Brain pericyte (primary cell): Measurements from ENCODE around the gene DDTL.
"Not testable (repeated sequence)": the region's sequence is repeated elsewhere in the genome, so short reads cannot be mapped to it uniquely, and the experiment has no call there.

Experiments
- DNase-seq: peaks from one replicate; pipeline ENCODE4 v3.0.0-alpha.2; 2012; ENCODE audit warnings: low read depth, low spot score

Gene DDTL

DNA sequence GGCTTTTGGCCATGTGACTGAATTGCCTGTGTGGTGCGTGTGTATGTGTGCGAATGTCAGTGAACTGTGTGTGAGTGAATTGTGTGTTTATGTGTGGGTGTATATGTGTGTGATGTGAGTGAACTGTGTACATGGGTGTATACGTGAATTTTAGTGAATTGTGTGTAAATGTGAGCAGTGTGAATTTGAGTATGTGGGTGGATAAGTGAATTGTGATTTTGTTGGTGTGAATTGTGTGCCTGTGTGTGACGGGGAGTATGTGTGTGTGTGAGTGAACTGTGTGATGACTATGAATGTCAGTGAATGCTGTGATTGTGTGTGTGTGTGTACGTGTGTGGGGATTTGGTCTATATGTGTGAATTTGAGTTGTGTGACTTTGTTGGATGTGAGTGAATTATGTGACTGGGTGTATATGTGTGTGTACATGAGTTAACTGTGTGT, 3.5 kb downstream of the DDTL start:
- DNase-seq, result no peak

DNA sequence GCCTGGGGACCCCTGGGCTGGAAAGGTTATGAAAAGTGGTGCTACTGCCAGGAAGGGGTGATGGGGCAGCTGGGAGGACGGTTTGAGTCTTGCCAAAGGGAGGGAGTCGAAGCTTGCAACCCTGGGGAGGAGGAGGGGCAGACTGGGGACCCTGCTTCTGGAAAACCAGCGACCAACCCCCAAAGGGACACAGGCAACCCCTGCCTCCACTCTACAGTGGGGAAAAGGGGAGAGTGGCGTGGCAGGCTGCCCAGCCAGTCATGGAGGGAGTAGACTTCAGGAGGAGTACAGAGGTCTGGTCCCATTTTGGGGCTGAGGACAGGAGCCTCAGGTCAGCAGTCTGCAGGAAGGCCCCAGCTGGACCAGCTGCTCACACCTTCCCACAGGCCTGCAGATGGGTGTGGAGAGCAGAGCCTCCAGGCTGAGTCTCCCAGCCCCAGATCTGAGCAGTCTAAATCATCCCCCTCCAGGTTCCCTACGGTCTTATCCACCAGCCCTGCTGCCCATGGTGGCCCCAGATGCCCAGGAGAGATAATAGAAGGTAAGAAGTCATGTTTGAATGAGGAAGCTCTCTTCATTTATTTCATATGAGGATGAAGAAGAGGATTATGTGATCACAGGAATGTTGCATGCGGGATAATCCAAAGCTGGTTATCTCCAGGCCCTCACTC, 4.3 kb downstream of the DDTL start:
- no peak for DNase-seq

DNA sequence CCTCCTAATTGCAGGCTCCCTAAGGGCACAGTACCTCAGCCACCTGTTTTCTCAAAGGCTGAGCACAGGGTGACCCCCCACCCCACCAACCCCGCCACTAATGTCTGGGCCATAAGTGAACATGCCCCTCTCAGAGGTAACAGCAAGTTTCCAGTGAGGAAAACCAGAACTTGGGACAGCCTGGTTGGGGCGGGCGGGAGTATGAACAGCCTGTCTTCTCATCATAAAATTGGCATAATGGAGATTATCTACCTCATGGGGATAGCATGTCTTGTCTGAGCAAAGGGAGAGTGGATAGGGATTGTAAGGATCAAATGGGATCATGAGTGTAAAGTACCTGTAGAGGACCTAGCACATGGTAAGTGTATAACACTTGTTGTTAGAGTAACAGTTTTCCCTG, 5.2 kb downstream of the DDTL start:
- DNase-seq, result not testable (repeated sequence)

DNA sequence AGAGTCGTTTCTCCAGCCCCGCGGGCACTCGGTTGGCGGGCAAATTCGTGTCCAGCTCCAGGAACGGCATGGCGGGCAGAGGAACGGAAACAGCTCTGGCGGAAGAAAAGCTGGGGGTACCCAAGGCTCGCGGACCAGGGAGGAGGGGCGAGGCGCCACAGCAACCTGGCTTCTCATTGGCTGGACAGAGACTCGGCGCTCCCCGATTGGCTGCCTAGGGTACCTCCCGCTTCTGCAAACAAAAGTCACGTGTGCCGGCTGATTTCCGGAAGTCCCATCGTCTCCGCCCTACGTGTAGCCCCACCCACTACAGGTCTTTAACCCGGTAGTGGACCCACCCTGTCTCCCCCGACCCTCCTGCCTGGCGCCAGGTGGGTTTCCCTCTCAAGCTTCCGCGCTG, 7.7 kb downstream of the DDTL start, which contains the start of gene DDT:
Gene DDT, minus strand, starts transcription at position 97 of the 400 bp plus-strand sequence. Its CDS starts 27 bp downstream, at position 70.
- not testable (repeated sequence) for DNase-seq

DNA sequence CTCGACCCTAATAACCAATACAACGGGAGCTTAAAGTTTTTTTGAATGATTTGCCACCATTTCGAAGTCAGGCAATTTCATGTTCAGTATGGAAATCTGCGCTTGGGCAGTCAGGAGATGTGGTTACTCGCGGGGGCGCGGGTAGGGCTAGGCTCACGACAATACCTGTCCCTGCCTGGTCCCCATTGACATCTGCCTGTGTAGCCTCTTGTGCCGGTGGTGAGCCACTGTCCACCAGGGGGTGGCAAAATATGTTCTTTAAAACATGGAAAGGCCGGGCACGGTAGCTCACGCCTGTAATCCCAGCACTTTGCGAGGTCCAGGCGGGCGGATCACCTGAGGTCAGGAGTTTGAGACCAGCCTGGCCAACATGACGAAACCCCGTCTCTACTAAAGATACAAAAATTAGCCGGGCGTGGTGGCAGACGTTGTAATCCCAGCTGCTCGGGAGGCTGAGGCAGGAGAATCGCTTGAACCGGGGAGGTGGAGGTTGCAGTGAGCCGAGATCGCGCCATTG, 8.2 kb downstream of the DDTL start:
- DNase-seq, result not testable (repeated sequence)

DNA sequence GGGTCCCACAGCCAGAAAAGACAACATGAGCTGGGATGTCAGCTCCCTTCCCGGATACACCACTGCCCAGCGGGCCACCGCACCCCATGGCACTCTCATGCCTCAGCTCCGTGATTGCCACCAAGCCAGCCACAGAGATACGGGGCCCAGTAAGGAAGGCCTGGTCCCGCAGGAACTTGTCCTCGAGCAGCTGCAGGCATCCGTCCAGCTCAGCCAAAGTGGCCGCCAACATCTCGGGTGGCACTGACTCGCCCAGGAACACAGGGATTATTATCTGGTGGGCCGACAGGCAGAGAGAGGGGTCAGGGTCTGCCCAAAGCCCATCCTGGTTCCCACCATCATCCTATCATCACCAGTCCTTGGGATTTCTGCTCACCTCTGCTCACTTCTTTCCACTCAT, 10.6 kb downstream of the DDTL start:
- not testable (repeated sequence) for DNase-seq

DNA sequence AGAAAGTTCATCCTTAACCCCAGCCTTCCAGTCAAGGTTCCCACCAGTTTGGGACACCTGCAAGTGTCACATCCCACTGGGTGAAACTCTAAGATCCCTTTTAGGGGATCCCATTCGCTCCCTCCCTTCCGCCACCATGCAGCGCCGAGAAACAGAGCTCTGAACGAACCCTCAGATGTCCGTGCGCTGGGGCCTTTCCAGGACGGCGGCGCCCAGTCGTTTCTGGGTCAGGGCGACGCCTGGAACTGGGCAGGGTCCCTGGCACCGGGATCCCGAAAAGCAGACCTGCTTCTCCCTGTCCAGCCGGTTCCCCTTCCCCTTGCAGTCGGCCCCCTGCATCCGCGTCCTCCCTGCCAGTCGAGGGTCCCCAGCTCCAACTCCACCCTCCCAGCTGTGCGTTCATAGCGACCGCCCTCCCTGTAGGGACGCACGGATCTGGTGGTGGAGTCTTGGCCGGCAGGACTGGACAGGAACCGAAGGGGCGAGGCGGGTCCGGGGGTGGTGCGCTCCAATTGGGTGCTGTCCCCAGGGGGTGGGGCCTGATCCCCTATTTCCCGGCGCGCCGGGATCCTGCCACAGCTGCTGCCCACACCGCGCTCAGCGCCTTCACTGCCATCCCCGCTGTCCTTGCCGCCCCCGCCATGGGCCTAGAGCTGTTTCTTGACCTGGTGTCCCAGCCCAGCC, 13.0 kb downstream of the DDTL start, which contains the start of gene GSTT2:
Gene GSTT2, plus strand, starts transcription at position 578 of the 684 bp plus-strand sequence.
- DNase-seq, result not testable (repeated sequence)

DNA sequence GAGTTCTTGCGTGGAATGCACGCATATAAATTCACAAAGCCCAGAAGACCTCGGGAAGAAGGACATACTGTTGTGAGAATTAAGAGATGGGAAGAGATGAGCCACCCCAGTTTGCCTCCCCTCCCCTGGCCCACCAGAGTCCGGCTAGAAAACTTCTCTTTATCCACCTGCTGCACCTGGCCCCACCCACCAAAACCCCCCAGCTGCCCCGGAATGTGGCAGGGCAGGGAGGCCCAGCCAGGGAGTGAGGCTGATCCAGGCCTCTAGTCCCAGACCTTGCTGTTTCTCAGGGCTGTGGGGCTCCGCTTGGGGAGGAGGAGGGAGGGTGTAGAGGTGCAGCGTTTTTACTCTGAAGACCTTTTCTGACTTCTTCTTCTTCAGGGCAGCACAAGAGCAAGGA, 13.9 kb downstream of the DDTL start:
- DNase-seq, result not testable (repeated sequence)

DNA sequence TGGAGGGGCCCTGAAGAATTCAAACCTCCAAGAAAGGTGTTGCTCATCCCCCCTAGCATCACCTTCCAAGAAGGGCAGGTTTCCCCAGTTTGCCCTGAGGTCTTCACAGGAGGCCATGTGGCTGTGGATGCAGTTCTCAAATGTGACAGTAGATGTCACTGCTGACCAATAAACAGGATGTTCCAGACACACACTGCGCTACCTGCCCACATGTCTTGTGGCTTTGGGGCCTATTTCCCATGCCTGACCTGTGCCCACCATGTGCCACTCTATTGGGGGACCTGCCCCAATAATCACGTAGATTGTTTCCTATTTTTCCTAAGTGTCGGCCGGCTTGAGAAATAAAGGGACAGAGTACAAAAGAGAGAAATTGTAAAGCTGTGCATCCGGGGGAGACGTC, 17.7 kb downstream of the DDTL start:
- no peak for DNase-seq

DNA sequence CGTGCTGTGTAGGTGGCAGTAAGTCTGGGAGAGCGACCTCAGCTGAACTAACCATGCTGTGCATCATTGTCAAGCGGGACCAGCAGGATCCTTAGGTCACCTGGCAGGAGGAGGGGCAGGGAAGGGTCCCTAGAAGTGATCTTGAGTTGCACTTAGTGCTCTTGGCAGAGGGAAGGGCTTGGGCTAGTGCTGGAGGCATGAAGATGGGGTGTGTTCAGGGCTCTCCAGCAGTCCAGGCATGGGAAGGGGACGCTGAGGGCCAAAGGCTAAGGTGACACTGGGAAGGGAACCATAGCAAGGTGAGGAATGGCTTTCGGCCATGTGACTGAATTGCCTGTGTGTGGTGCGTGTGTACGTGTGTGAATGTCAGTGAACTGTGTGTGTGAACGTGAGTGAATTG, 19.4 kb downstream of the DDTL start:
- DNase-seq, result not testable (repeated sequence)

DNA sequence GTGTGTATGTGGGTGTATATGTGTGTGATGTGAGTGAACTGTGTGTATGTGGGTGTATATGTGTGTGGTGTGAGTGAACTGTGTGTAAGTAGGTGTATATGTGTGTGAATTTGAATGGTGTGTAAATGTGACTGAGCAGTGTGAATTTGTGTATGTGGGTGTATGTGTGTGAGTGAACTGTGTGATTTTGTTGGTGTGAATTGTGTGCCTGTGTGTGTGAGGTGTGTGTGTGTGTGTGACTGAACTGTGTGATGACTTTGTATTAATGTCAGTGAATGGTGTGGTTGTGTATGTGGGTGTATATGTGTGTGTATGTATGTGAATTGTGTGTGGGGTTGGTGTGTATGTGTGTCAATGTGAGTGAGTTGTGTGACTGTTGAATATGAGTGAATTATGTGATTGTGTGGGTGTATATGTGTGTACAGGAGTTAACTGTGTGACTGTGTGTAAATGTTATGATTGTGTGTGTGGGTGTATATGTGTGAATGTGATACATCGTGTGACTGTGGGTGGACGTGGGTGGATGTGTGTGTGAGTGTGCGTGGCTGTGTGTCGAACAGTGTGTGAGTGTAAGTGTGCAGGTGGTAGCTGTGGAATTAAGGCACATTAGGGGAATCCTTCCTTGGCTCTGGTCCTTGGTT, 20.0 kb downstream of the DDTL start:
- not testable (repeated sequence) for DNase-seq

DNA sequence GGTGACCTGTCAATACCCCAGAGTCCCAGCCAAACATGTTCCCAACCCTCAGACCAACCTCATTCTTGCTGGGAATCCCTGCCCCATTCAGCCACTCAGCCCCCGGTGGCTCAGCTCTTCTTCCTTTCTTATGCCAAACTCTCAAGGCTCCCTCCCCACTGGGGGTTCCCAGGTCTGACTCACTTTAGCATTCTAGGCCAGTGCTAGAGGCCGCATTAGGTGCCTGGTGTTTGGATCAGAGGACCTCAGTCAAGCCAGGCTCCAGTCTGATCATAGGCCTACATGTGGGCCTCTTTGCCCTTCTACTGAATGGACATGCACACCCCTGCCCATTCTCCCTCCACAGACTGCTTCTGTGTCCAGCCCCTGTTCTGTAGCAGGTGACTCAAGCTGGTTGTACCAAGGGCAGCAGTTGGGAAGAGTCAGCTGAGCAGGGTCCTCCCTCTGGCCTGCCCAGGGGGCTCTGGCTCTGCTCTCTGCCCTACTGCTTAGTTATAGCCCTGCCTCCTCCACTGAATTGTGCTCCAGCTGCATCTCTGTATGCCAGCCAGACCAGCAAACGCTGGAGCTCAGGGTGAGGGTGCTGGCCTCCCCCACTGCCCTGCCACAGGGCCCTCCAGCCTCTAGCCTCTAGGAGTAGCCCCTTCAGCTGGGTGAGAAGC, 23.0 kb downstream of the DDTL start:
- not testable (repeated sequence) for DNase-seq

DNA sequence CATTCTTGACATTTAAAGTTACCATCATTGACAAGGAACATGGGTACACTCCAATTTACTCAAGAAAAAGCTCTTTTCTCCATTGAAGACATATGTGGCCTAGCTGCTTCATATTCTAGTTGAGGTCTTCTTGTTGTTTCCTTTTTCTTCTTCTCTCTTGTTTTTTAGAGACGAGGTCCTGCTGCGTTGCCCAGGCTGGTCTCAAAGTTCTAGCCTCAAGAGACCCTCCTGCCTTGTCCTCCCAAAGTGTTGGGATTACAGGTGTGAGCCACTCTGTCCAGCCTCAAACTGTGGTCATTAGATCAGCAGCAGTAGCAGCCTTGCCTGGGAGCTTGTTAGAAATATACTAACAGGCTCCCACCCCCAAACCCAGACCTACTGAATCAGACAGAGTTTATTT, 26.4 kb downstream of the DDTL start:
- not testable (repeated sequence) for DNase-seq

DNA sequence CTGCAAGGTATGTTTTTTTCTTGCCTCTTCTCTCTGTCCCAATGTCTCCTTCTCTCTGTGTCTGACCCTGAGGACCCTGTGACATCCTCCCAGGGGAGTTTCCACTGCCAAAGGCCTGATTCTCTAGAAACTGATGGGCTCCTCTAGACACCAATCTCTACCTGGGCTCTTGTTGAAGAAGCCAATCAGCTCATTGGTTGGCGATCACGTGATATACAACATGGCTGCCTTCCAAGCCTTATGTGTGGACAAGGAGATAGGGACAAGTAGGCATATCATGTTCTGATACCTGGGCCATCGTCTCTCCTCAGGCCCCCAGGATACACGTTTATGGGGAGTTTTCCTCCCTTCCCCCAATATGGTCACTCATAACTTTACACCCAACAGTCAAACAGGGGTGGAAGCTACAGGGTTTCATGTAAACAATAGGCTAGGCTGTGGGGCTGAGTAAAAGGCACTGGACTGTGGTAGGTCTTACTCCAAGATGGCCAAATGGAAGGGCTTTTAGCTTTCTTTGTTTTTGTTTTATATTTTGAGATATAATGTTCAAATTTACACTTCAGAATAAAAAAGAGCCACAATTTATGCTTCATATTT, 27.0 kb downstream of the DDTL start:
- not testable (repeated sequence) for DNase-seq

DNA sequence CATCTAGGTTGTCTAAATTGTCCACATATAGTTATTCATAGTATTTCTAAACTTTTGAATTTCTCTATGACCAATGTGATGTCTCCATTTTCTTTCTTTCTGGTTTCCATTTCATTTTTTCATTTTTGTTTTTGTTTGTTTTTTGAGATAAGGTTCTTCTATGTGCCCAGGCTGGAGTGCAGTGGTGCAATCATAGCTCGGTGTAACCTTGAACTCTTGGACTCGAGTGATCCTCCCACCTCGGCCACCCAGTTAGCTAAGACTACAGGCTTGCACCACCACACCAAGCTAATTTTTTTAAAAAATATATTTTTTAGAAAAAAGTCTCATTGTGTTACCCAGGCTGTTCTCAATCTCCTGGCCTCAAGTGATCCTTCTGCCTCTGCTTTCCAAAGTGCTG, 30.4 kb downstream of the DDTL start:
- no peak for DNase-seq

DNA sequence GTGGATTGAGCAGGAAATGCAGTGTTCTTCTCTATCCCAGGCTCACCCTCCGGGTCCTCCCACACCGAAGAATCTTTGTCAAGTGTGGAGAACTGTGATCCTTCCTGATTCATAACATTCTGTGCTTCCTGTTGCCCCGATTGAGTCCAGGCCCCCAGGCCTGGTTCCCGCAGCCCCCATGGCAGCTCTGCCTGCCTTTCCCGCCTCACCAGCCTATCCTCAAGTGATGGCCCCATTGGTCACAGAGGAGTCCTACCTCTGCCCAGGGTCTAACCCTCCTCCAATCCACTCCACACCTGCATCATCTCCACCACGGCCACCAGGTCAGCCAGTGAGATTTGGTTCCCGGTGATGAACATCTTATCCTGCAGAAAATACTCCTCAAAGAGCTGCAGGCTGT, 33.1 kb downstream of the DDTL start:
- DNase-seq, result not testable (repeated sequence)

DNA sequence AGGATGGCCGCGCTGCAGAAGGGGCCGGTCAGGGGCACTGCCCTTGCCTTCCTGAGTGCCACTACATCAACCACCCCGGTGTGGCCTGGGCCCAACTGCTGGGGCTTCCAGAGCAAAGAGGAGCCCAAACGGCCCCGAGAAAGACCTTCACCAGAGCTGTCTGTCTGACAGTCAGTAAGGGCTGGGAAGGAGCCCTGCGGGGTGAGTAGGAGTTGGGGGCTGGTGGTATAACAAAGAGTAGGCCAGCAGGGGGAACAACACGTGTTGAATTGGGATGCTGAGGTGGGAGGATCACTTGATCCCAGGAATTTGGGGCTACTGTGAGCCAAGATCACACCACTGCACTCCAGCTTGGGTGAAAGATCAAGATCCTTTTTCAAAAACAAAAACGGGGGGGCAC, 34.6 kb downstream of the DDTL start:
- no peak for DNase-seq

DNA sequence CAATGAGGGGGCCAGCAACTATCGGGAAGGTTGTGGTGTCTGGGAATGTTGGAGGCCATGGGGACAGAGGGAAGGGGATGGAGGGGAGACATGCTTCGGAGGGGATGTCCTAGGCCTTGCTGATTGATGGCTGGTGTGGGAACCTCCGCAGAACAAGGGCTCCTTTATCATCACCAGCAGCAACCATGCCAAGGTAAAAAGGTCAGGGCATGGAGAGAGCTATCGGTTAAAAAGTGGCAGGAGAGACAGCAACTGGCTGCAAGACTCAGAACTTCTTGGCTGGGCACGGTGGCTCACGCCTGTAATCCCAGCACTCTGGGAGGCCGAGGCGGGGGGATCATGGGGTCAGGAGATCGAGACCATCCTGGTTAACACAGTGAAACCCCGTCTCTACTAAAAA, 35.6 kb downstream of the DDTL start:
- DNase-seq, result no peak

DNA sequence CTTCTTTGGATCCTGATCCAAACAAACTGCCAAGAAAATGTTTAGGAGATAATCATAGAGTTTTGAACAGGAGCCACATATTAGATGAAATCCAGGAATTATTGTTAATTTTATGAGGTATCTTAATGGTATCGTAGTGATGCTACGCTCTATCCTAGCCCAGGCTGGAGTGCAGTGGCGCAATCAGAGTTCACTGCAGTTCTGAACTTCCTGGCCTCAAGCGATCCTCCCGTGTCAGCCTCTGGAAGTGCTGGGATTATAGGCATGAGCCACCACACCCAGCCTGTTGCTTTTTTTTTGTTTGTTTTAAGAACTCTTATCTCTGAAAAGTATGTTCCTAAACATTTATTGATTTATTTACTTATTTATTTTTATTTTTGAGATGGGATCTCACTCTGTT, 36.2 kb downstream of the DDTL start:
- no peak for DNase-seq

DNA sequence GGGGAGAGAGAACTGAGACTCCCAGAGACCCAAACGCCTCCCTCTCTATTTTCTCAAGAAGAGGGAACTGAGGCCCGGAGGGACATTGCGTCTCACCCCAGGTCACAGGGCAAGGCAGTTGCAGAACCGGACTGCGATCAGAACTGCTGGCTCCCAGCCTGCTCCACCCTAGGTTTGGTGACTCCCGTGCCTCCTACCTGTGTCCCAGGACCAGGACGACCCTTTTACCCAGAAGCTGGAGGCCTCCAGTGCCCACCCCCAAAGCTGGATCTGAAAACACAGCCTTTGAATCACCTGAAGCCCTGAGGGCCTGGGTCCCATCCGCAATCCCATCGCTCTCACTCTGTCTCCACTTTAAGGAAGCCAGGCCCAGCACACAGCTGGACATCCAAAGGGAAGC, 37.2 kb downstream of the DDTL start:
- DNase-seq, result no peak

DNA sequence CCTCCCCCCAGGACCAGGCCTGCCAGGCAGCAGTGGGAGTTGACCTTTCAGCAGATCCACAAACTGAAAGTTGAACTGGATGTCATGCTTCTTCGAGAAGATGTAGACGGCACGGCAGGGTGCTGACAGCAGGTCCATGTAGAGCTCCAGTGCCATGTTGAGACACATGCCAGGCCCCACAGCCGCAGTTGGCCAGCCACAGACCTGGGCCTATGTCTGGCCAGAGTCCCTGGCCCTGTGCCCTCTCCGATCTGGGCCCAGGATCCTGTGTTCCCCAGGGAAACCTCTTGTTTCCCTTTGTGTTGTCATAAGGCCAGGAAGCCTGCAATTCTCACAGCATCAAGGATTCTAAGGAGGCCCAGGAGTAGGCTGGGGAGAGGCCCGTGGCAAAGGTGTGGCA, 38.5 kb downstream of the DDTL start, which contains the start of gene GSTT4:
Gene GSTT4, minus strand, starts transcription at position 253 of the 400 bp plus-strand sequence. Its CDS starts 97 bp downstream, at position 156.
- DNase-seq, result no peak
